Nephron progenitor cell (in vitro differentiated cells): ENCODE data around the gene KRTAP12-2.
A peak's percentile ranks its signal among the peaks of the same experiment; 100 is the strongest.
"Not testable (repeated sequence)": the region's sequence is repeated elsewhere in the genome, so short reads cannot be mapped to it uniquely, and the experiment has no call there.

Source experiments
- DNase-seq: peaks from one replicate; pipeline ENCODE4 v3.0.0; 2021
- H3K27ac Mint-ChIP-seq: 2 replicates; pipeline ENCODE4 v1.8.0; 2021; ENCODE audit warnings: mild to moderate bottlenecking, moderate library complexity, mixed read lengths
- H3K27me3 Mint-ChIP-seq: 2 replicates; pipeline ENCODE4 v1.8.0; 2021; ENCODE audit warnings: mild to moderate bottlenecking, low read depth, mixed read lengths; ENCODE audit not compliant: poor library complexity
- H3K36me3 Mint-ChIP-seq: 2 replicates; pipeline ENCODE4 v1.8.0; 2021; ENCODE audit warnings: low read depth, mixed read lengths
- H3K4me1 Mint-ChIP-seq: 2 replicates; pipeline ENCODE4 v1.8.0; 2021; ENCODE audit warnings: mixed read lengths
- H3K4me3 Mint-ChIP-seq: 2 replicates; pipeline ENCODE4 v1.8.0; 2021; ENCODE audit warnings: mild to moderate bottlenecking, moderate library complexity, mixed read lengths
- H3K9me3 Mint-ChIP-seq: 2 replicates; pipeline ENCODE4 v1.8.0; 2021; ENCODE audit warnings: mild to moderate bottlenecking, moderate library complexity, mixed read lengths
- CTCF ChIP-seq: fragments of 200-600 bp; sonication (generic); IDR thresholded peaks from 2 replicates; pipeline ENCODE4 v1.5.0; 2021; ENCODE audit warnings: antibody characterized with exemption

The KRTAP12-2 gene

GRCh38 chr21:44694776-44695175 is 28.0 kb upstream of the KRTAP12-2 start:
- no peak for DNase-seq
- H3K36me3 Mint-ChIP-seq = peaks cover 15% of the 10 kb centered on the region
- H3K4me3 Mint-ChIP-seq = no peak overlapping the region
- no peak overlapping the region for H3K27ac Mint-ChIP-seq
- peaks cover 30% of the 10 kb centered on the region for H3K27me3 Mint-ChIP-seq
- TF ChIP-seq CTCF = no peak
- peaks cover 42% of the 10 kb centered on the region for H3K4me1 Mint-ChIP-seq
- H3K9me3 Mint-ChIP-seq = peaks cover 35% of the 10 kb centered on the region

GRCh38 chr21:44692798-44693512 is 26.2 kb upstream of the KRTAP12-2 start:
- no peak for DNase-seq
- Mint-ChIP-seq H3K9me3 (peaks cover 35% of the 10 kb centered on the region), H3K4me1 (peaks cover 31% of the 10 kb centered on the region), H3K4me3 (no peak overlapping the region), H3K27ac (no peak overlapping the region), H3K27me3 (peaks cover 23% of the 10 kb centered on the region), H3K36me3 (peaks cover 15% of the 10 kb centered on the region)
- no peak for TF ChIP-seq CTCF

DNA sequence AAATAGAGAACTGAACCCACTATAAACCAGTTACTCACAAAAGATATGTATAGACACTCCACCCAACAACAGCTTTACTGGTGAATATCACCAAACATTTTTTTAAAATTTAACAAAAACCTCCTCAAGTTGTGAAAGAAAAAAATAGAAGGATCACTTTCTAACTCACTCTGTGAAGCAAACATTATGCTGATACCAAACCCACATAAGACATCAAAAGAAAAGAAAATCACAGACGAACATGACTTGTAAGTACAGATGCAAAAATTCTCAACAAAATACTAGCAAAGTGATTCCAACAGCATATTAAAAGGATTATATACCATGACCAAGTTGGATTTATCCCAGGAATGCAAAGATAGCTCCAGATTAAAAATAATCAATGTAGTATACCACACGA is 25.0 kb upstream of the KRTAP12-2 start:
- no peak for TF ChIP-seq CTCF
- no peak for DNase-seq
- peaks cover 24% of the 10 kb centered on the region for H3K27me3 Mint-ChIP-seq

DNA sequence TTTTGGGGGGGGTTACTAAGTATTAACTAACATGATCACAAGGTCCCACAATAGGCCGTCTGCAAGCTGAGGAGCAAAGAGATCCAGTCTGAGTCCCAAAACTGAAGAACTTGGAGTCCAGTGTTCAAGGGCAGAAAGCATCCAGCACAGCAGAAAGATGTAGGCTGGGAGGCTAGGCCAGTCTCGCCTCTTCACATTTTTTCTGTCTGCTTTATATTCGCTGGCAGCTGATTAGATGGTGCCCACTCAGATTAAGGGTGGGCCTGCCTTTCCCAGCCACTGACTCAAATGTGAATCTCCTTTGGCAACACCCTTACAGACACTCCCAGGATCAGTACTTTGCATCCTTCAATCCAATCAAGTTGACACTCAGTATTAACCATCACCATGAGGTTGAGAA is 23.0 kb upstream of the KRTAP12-2 start:
- Mint-ChIP-seq H3K9me3 (peaks cover 31% of the 10 kb centered on the region), H3K36me3 (peaks cover 15% of the 10 kb centered on the region), H3K27me3 (peaks cover 23% of the 10 kb centered on the region), H3K4me1 (peaks cover 23% of the 10 kb centered on the region)
- H3K4me3 Mint-ChIP-seq, H3K27ac Mint-ChIP-seq, DNase-seq: not testable (repeated sequence)

More for the DNA sequence above, 25.0 kb upstream of the KRTAP12-2 start:
- no peak overlapping the region for H3K4me3 Mint-ChIP-seq
- no peak overlapping the region for H3K27ac Mint-ChIP-seq
- peaks cover 34% of the 10 kb centered on the region for H3K4me1 Mint-ChIP-seq
- H3K36me3 Mint-ChIP-seq = peaks cover 15% of the 10 kb centered on the region
- H3K9me3 Mint-ChIP-seq = peaks cover 35% of the 10 kb centered on the region

- peaks cover 23% of the 10 kb centered on the region for H3K4me1 Mint-ChIP-seq
- peaks cover 5% of the 10 kb centered on the region for H3K36me3 Mint-ChIP-seq
- no peak for DNase-seq
- H3K27ac Mint-ChIP-seq = no peak overlapping the region
- TF ChIP-seq CTCF = no peak
- peaks cover 14% of the 10 kb centered on the region for H3K9me3 Mint-ChIP-seq
- peaks cover 28% of the 10 kb centered on the region for H3K27me3 Mint-ChIP-seq
- H3K4me3 Mint-ChIP-seq = no peak overlapping the region
Observed at GRCh38 chr21:44687671-44688070, 20.9 kb upstream of the KRTAP12-2 start.

DNA sequence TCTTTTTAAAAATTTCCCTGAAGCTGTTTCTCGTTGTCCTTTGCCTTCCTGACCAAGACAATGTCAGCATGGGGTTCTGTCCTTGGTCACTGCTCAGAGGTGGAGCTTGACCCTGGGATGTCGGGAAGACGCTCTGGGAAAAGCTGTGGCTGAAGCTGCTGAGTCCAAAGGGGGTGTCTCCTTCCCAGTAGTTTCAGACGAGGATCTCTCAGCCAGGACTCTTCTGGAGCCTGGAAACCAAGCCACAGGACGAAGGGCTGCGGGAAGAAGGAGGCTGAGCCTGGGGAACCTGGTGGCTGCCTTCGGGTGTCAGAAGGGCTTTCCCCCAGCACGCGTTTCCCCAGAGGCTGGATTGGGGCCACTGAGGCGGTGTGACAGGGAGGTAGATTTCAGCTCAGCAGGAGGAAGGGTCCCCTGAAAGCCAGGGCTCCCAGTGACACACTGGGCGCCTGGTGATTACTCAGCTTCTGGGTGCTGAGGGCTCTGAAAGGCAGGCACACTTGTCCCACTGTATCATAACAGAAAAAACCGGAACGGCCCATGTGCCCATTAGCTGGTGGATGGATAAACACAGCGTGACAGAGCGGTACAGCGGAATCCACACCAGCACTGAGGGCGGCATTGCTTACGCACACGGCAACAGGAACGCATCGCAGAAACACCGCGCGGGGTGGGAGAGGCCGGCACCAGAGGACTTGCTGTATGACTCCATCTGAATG is 20.3 kb upstream of the KRTAP12-2 start:
- H3K36me3 Mint-ChIP-seq = no peaks in the 10 kb centered on the region
- peaks cover 7% of the 10 kb centered on the region for H3K9me3 Mint-ChIP-seq
- H3K4me3 Mint-ChIP-seq = no peak overlapping the region
- peaks cover 35% of the 10 kb centered on the region for H3K27me3 Mint-ChIP-seq
- peak overlapping the region; percentile 43 for H3K27ac Mint-ChIP-seq
- TF ChIP-seq CTCF = no peak
- no peak for DNase-seq
- H3K4me1 Mint-ChIP-seq = peaks cover 23% of the 10 kb centered on the region
